Stimulated activated CD8-positive, alpha-beta memory T cell treated with anti-CD3 and anti-CD28 coated beads, Interleukin-4, amount 100 ng/mL, for 1 hour (primary cell): Measurements from ENCODE around the gene DENND4A.
"Not testable (repeated sequence)": the region's sequence is repeated elsewhere in the genome, so short reads cannot be mapped to it uniquely, and the experiment has no call there.

Experiments used
- DNase-seq, 2 donors: peaks; one replicate each; pipeline ENCODE4 v3.0.0-alpha.2; 2020; ENCODE audit warnings: low read depth in 2 of 2, low spot score in 1 of 2

DENND4A gene

GRCh38 chr15:65638109-65638508 lies 154.0 kb downstream of the DENND4A start:
- DNase-seq, result no peak

GRCh38 chr15:65634356-65634755 lies 157.7 kb downstream of the DENND4A start:
- no peak for DNase-seq

DNA sequence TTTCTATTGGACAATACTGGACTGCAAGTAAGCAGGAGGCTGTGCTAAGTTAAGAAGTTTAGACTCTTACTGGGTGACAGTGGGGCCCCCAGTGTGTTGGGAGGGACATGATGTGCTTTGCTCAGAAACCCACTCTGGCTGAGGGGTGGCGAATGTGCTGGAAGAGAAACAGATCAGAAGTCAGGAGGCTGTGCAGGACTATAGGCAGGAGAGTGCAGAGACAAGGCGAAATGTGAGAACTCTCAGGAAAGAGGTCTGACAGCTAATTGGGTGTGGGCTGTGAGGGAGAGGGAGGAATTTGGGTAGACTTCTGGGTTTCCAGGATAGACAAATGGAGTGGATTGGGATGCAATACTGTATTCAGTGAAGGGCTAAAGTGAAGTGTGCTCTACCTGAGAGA lies 158.3 kb downstream of the DENND4A start:
- no peak for DNase-seq

DNA sequence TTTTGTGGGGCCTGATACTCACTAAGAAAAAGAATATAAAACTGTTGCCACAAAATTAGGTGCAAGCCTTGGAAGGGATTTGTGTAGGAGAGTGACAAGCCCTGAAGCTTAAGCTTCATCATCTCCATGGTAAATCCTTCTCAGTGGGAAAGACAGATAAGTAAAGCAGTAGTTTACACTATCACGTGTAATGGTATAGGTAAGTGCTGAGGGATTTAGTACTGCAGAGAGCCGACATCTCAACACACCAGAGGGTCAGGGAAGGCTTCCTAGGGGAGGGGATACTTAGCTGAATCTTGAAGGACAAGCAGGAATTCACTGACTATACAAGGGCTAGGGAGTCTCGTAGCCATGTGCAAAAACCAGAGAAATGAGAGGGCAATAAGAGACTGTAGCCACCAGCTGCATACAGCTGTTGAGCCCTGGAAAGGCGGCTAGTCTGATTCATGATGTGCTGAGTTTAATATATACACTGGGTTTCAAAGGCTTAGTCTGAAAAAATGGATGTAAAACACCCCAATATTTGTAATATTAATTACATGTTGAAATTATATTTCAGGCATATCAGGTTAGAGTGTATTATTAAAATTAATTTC lies 159.2 kb downstream of the DENND4A start:
- no peak for DNase-seq

- DNase-seq, result no peak
Measured at GRCh38 chr15:65631503-65631902, 160.6 kb downstream of the DENND4A start.

DNA sequence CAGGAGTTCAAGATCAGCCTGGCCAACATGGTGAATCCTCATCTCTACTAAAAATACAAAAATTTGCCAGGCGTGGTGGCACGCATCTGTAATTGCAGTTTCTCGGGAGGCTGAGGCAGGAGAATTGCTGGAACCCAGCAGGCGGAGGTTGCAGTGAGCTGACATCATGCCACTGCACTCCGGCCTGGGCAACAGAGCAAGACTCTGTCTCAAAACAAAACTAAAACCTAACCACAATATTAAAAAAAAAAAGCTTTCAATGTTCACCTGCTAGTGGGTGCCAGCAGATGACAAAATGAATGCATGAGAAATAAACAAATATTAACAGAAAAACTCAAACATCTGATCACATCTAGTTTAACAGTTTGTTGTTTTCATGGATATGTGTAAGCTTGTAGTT lies 161.3 kb downstream of the DENND4A start:
- no peak for DNase-seq

DNA sequence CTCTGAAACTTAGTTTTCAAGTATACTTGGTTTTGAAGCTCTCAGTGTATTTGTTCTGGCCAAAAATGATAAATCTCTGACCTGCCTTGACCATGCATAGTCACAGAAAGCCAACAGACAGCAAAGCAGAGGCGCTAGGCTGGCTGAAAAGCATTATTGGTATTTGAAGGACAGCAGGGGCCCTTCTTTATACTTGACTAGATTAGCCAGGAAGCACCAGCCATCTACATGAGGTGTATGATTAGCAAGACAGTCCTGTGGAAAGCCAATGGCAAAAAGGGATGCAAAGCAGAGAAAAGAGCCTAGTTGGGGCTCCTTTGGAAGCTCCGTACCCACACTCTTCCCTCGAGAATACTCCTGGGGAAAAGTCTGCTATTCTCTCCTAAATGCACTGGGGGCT lies 162.5 kb downstream of the DENND4A start:
- DNase-seq, result no peak

- no peak for DNase-seq
Measured at GRCh38 chr15:65626856-65627255, 165.2 kb downstream of the DENND4A start.

- no peak for DNase-seq
Measured at GRCh38 chr15:65623103-65623502, 169.0 kb downstream of the DENND4A start.

DNA sequence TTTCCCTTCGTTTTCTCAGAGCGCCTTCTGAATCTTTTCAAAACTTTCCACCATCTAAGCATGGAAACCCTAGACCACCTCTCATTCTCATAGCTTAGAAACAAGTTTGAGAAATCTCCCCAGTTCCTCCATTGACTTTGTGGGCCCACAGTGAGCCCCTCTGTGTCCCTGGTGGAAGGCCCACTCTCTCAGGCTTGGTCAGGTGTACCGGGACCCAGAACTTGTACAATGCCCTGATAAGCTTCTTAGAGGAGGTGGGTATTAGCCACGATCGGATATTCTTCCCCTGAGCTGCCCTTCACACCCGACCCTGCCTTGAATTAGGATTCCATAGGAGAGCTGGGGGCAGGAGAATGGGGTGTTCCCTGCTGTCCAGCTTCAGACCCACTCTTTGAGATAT lies 170.5 kb downstream of the DENND4A start, which contains the start of gene SLC24A1:
TSS of gene SLC24A1 (plus strand) at position 301 of the 400 bp plus-strand sequence. CDS start 2,143 bp downstream, outside the sequence.
- DNase-seq, result no peak

DNA sequence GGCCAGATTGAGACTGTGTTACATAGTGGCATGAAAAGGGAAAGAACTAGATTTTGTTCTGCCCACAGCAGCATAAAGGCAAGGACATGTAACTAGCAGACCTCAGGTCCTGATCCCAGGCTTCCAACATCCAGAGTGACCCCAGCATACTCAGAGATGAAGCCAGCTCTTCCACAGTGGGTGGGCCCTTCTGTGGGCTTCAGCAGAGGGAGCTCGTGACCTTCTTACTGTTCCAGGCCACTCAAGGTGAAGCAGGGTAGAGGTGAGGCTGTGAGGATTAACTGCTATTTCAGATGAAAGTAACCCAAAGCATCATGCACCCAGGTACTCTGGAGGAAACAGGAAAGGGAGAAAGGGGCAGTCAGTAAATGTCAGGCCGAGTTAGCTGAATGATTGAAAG lies 171.3 kb downstream of the DENND4A start:
- no peak for DNase-seq

DNA sequence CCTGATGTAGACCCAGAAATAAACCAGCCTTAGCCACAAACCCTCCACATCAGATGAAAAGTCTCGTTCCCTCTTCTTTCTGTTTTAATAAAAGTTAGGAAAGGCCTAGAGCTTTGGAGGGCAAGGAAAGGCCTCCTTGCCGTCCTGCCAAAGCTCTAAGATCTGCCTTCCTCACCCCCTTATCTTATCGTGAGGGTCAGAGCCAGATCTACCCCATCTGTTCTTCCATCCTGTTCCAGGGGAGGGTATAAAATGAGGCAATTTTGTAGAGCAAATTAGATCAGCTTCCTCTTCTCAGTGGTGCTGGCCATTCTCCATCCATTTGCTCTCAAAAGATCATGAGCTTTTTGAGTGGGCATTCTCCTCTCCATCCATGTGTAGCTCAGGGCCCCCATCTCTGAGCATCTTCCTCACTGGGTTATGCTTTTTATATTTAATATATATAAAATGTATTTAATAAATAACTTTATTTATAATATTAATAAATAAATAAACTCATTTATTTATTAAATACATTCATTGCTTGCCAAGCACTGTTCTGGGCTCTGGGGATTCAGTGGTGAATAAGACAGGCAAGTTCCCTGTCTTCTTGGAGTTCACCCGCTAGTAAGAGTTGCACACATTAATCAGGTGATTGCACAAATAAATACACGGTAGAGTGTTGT lies 172.3 kb downstream of the DENND4A start:
- no peak for DNase-seq

- DNase-seq, result no peak
Measured at GRCh38 chr15:65618560-65619109, 173.5 kb downstream of the DENND4A start.

GRCh38 chr15:65615887-65616286 lies 176.2 kb downstream of the DENND4A start:
- DNase-seq, result not testable (repeated sequence)

- no peak for DNase-seq
Measured at GRCh38 chr15:65612949-65613744, 178.9 kb downstream of the DENND4A start.

DNA sequence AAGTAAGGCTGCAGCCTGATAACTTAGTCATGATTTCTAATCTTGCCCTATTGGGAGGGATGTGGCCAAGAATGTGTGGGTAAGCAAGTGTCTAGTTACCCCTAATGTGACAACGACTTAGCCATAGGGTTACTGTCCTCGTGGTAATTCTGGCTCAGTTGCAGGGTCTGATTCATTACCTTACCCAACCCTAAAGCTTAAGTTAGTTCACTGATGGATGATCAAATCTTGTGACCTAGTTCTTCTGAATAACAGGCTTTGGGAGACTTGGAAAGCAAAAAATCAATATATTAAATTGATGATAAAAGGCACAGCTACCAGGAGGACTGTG lies 179.5 kb downstream of the DENND4A start:
- no peak for DNase-seq

DNA sequence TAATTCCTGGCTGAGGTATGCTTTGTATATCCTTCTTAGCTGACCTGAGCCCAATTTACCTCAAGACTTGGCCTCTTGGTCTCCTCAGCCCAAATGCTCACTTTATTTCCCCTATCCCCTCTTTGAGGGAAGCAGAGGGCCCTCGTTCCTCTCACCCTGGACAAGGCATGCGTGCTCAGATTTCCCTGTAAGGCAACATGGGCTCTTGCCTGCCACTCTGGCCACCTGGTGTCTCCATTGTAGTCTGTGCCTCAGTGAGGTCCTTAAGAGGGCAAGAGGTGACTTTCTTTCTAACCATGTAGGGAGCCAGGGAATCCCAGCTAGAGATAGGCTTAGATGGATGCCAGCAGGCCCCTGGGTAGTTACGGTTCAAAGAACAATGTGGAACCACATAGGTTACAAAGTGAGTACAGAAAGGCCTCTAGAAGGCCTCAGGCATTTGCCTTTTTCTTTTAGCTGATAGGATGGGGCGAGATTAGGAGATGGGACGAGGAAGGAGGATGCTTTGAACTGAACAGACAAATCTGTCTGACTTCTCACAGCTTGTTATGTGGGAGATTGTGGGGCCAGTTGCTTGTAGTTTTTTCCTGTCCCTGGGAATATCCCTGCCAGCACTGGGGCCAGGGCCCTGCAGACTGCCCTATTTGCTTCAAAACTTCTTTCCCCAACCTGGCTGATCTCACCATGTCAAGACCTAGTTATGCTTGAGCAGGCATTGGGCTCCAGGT lies 180.0 kb downstream of the DENND4A start:
- DNase-seq, result no peak

GRCh38 chr15:65610871-65611718 lies 181.0 kb downstream of the DENND4A start, which contains the start of gene INTS14:
Gene INTS14, minus strand, starts transcription at chr15:65611131. Its CDS starts 3,751 bp downstream, at chr15:65607380.
- DNase-seq, result peak; percentile 69 to 86
